ENCODE data around the gene MAFG. TPM values are rescaled to one million over a fixed set of nuclear protein-coding genes. Genes with fewer than 3 reads are reported as not detected.

MAFG gene
- total and polyA plus RNA-seq, 9 of the 15 experiments (the other 6 are each of a cell fraction or from before 2014, with no cell fraction given) = 1.1 to 58.1 (median 24.9) TPM

- no peak for TF ChIP-seq ZNF511 (CRISPR knock-in tag; IDR thresholded peaks at IDR 0.05)
- no peak for TF ChIP-seq ID3 (CRISPR knock-in tag; IDR thresholded peaks at IDR 0.05)
- 0 out of 2 replicates have a peak, but pooled peaks have one; percentile 38 for TF ChIP-seq ID3 (tag; IDR thresholded peaks at IDR 0.05)
- TF ChIP-seq NONO (IDR thresholded peaks at IDR 0.05; ENCODE audit: low read depth in 2 of 2, low read length in 1 of 2) = peak; percentile 41 to 58; a peak in 2 of 4 replicates
- no peak for TF ChIP-seq U2AF2 (optimal IDR thresholded peaks at IDR 0.05; ENCODE audit: low read depth, low read length)
- TF ChIP-seq ESRRB (CRISPR knock-in tag; IDR thresholded peaks at IDR 0.05; ENCODE audit: borderline replicate concordance) = no peak
- no peak for TF ChIP-seq ZNF512 (tag; IDR thresholded peaks at IDR 0.05)
- TF ChIP-seq, protein P1, sequence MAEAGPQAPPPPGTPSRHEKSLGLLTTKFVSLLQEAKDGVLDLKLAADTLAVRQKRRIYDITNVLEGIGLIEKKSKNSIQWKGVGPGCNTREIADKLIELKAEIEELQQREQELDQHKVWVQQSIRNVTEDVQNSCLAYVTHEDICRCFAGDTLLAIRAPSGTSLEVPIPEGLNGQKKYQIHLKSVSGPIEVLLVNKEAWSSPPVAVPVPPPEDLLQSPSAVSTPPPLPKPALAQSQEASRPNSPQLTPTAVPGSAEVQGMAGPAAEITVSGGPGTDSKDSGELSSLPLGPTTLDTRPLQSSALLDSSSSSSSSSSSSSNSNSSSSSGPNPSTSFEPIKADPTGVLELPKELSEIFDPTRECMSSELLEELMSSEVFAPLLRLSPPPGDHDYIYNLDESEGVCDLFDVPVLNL (CRISPR knock-in tag; IDR thresholded peaks at IDR 0.05; ENCODE audit: low read depth) = no peak
- TF ChIP-seq TCF7 (IDR thresholded peaks at IDR 0.05; ENCODE audit: borderline replicate concordance) = no peak
- no peak for TF ChIP-seq ATF1 (CRISPR knock-in tag; IDR thresholded peaks at IDR 0.05)
- 0 out of 2 replicates have a peak, but pooled peaks have one; percentile 1 for TF ChIP-seq ATF1 (tag; IDR thresholded peaks at IDR 0.05)
- no peak for TF ChIP-seq ZNF253 (CRISPR knock-in tag; conservative IDR thresholded peaks at IDR 0.05)
- peak; percentile 18 for TF ChIP-seq TBP (optimal IDR thresholded peaks at IDR 0.05; ENCODE audit: low read depth, low read length)
- TF ChIP-seq ZNF766 (CRISPR knock-in tag; conservative IDR thresholded peaks at IDR 0.05) = no peak
- no peak for TF ChIP-seq MTA1 (IDR thresholded peaks at IDR 0.05; ENCODE audit: borderline replicate concordance)
- TF ChIP-seq TSC22D4 (tag; IDR thresholded peaks at IDR 0.05) = no peak
- no peak for TF ChIP-seq ZNF644 (tag; IDR thresholded peaks at IDR 0.05; ENCODE audit: low read depth)
- no peak for TF ChIP-seq ZFP1 (CRISPR knock-in tag; IDR thresholded peaks at IDR 0.05)
- no peak for TF ChIP-seq GATAD2A (IDR thresholded peaks at IDR 0.05)
- peak; percentile 70; the same call in 1 of the 2 replicates for TF ChIP-seq PREB (CRISPR knock-in tag; IDR thresholded peaks at IDR 0.05)
- no peak for TF ChIP-seq RBM39 (optimal IDR thresholded peaks at IDR 0.05; ENCODE audit: low read depth, low read length)
- 0 out of 2 replicates have a peak, but pooled peaks have one; percentile 35 for TF ChIP-seq SUPT5H (IDR thresholded peaks at IDR 0.05)
- TF ChIP-seq NR4A1 (CRISPR knock-in tag; IDR thresholded peaks at IDR 0.05) = no peak
- no peak for TF ChIP-seq NR4A1 (tag; IDR thresholded peaks at IDR 0.05)
- TF ChIP-seq FIP1L1 (IDR thresholded peaks at IDR 0.05; ENCODE audit: low read depth, low read length, poor library complexity, severe bottlenecking) = peak; percentile 86
- TF ChIP-seq BCOR (IDR thresholded peaks at IDR 0.05) = no peak
Observed at GRCh38 chr17:81870131-81870980, 57.2 kb downstream of the MAFG start (continued).
